Neural progenitor cell (in vitro differentiated cells): Measurements from ENCODE around the gene POU2F2. TPM values are rescaled to one million over a fixed set of nuclear protein-coding genes. Genes with fewer than 3 reads are reported as not detected.

Source experiments
- DNase-seq: peaks from one replicate; pipeline ENCODE4 v3.0.0-alpha.2; 2016; ENCODE audit warnings: low spot score
- H2AFZ ChIP-seq: fragments of 200-600 bp; sonication (generic); replicated peaks from 2 replicates; pipeline ENCODE4 v1.6.1; 2016; ENCODE audit warnings: antibody characterized with exemption
- H3F3A ChIP-seq: fragments of 200-600 bp; sonication (generic); 2 replicates; pipeline ENCODE4 v1.6.1; 2016; ENCODE audit warnings: antibody characterized with exemption, low read depth
- H3K27ac ChIP-seq: fragments of 200-600 bp; sonication (generic); 2 replicates; pipeline ENCODE4 v1.5.1; 2016; ENCODE audit warnings: mild to moderate bottlenecking
- H3K27me3 ChIP-seq: fragments of 200-600 bp; sonication (generic); 2 replicates; pipeline ENCODE4 v1.6.1; 2016; ENCODE audit warnings: mild to moderate bottlenecking, moderate library complexity
- H3K36me3 ChIP-seq: fragments of 200-600 bp; sonication (generic); 2 replicates; pipeline ENCODE4 v1.5.1; 2016
- H3K4me1 ChIP-seq: fragments of 200-600 bp; sonication (generic); 2 replicates; pipeline ENCODE4 v1.6.1; 2016; ENCODE audit warnings: mixed run types
- H3K4me2 ChIP-seq: fragments of 200-600 bp; sonication (generic); 2 replicates; pipeline ENCODE4 v1.6.1; 2016
- H3K4me3 ChIP-seq: fragments of 200-600 bp; sonication (generic); 2 replicates; pipeline ENCODE4 v1.5.1; 2016
- H3K79me2 ChIP-seq: fragments of 200-600 bp; sonication (generic); 2 replicates; pipeline ENCODE4 v1.6.1; 2016; ENCODE audit warnings: low read depth
- H3K9ac ChIP-seq: fragments of 200-600 bp; sonication (generic); 2 replicates; pipeline ENCODE4 v1.6.1; 2016
- H3K9me3 ChIP-seq: fragments of 200-600 bp; sonication (generic); 2 replicates; pipeline ENCODE4 v1.5.1; 2016; ENCODE audit warnings: low read depth
- H4K20me1 ChIP-seq: fragments of 200-600 bp; sonication (generic); 2 replicates; pipeline ENCODE4 v1.6.1; 2016; ENCODE audit warnings: low read depth
- H3K27ac Mint-ChIP-seq: 3 replicates; pipeline ENCODE4 v1.8.0; 2021; ENCODE audit warnings: mixed read lengths
- H3K27me3 Mint-ChIP-seq: 2 replicates; pipeline ENCODE4 v1.8.0; 2022; ENCODE audit warnings: low read depth, mild to moderate bottlenecking, inconsistent platforms, moderate library complexity, mixed read lengths; ENCODE audit not compliant: insufficient read depth
- H3K36me3 Mint-ChIP-seq: 3 replicates; pipeline ENCODE4 v1.8.0; 2021; ENCODE audit warnings: mixed read lengths
- H3K4me1 Mint-ChIP-seq: 3 replicates; pipeline ENCODE4 v1.8.0; 2021; ENCODE audit warnings: mixed read lengths
- H3K4me3 Mint-ChIP-seq: 3 replicates; pipeline ENCODE4 v1.8.0; 2021; ENCODE audit warnings: mild to moderate bottlenecking, moderate library complexity, mixed read lengths
- H3K9me3 Mint-ChIP-seq: 3 replicates; pipeline ENCODE4 v1.8.0; 2020; ENCODE audit warnings: mixed read lengths
- CTCF ChIP-seq: fragments of 200-600 bp; sonication (generic); IDR thresholded peaks from 2 replicates; pipeline ENCODE4 v1.5.1; 2017; ENCODE audit warnings: antibody characterized with exemption, mild to moderate bottlenecking
- EZH2 ChIP-seq: fragments of 200-600 bp; sonication (generic); IDR thresholded peaks from 2 replicates; pipeline ENCODE4 v1.6.1; 2017; ENCODE audit warnings: antibody characterized with exemption, mild to moderate bottlenecking, moderate library complexity
- EZH2phosphoT487 ChIP-seq: fragments of 200-600 bp; sonication (generic); IDR thresholded peaks from 2 replicates; pipeline ENCODE4 v1.6.1; 2017; ENCODE audit warnings: antibody characterized with exemption
- total RNA-seq: library from RNA; depleted of rRNA; stranded (reverse); fragments of >200 nt; gene quantifications from 2 replicates; pipeline ENCODE4 v1.2.3, GENCODE V29; 2015; ENCODE audit warnings: low replicate concordance

Gene POU2F2
- total RNA-seq, 1 donor from 2014 or later = 0.69 TPM

DNA sequence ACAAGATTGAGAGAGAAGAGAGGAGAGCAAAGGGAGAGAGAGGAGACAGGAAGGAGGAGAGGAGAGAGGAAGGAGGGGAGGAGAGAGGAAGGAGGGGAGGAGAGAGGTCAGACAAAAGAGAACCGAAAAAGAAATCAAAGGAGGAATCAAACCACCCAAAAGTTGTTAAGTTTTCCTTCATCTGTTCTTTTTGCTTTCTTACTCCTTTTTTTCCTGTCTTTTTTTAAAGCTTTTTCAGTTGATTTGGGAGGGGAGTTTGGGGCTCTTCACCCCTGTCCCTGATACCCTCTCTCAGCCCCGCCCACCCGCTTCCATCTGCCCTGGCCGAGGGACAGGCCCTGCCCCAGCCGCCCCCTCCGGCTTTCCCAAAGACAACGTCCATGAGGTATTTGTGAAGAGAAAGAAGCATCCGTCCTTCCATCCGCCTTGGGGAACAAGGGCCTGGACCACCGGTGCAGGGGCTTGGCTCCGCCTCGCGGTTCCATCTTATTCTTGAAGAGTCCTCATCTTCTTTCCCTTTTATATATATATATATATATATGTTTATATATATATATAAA, 43.0 kb downstream of the POU2F2 start:
- H3K4me2 ChIP-seq = no peak overlapping the region
- H3K4me3 ChIP-seq = no peak overlapping the region
- no peak overlapping the region for H3K27ac Mint-ChIP-seq
- H3K9me3 Mint-ChIP-seq = no peaks in the 10 kb centered on the region
- TF ChIP-seq EZH2 (no peak), CTCF (no peak), EZH2phosphoT487 (no peak)
- peaks cover 11% of the 10 kb centered on the region for H3K27me3 Mint-ChIP-seq
- H3K4me3 Mint-ChIP-seq = no peak overlapping the region
- H3K36me3 Mint-ChIP-seq = no peaks in the 10 kb centered on the region
- no peaks in the 10 kb centered on the region for H4K20me1 ChIP-seq
- no peaks in the 10 kb centered on the region for H3K27me3 ChIP-seq
- H3K4me1 ChIP-seq = peaks cover 5% of the 10 kb centered on the region
- no peaks in the 10 kb centered on the region for H3K9me3 ChIP-seq
- no peak for DNase-seq
- peak overlapping the region; percentile 85 for H2AFZ ChIP-seq
- no peak overlapping the region for H3K27ac ChIP-seq
- H3K4me1 Mint-ChIP-seq = peaks cover 17% of the 10 kb centered on the region
- no peaks in the 10 kb centered on the region for H3K36me3 ChIP-seq
- peaks cover 15% of the 10 kb centered on the region for H3F3A ChIP-seq
- H3K9ac ChIP-seq = no peak overlapping the region
- H3K79me2 ChIP-seq = no peaks in the 10 kb centered on the region

GRCh38 chr19:42088471-42089190, 43.6 kb downstream of the POU2F2 start:
- no peak for DNase-seq
- no peaks in the 10 kb centered on the region for H3K27me3 ChIP-seq
- H3K4me1 ChIP-seq = peaks cover 5% of the 10 kb centered on the region
- Mint-ChIP-seq H3K9me3 (no peaks in the 10 kb centered on the region), H3K4me1 (peaks cover 11% of the 10 kb centered on the region), H3K27ac (peak overlapping the region; percentile 30), H3K36me3 (peaks cover 4% of the 10 kb centered on the region), H3K27me3 (peaks cover 11% of the 10 kb centered on the region), H3K4me3 (no peak overlapping the region)
- no peak overlapping the region for H3K9ac ChIP-seq
- no peaks in the 10 kb centered on the region for H3K79me2 ChIP-seq
- TF ChIP-seq EZH2 (no peak), EZH2phosphoT487 (no peak), CTCF (no peak)
- no peaks in the 10 kb centered on the region for H4K20me1 ChIP-seq
- no peaks in the 10 kb centered on the region for H3K9me3 ChIP-seq
- no peak overlapping the region for H3K4me2 ChIP-seq
- H3K27ac ChIP-seq = no peak overlapping the region
- no peaks in the 10 kb centered on the region for H3K36me3 ChIP-seq
- peaks cover 17% of the 10 kb centered on the region for H3F3A ChIP-seq
- peak overlapping the region; percentile 85 for H2AFZ ChIP-seq
- no peak overlapping the region for H3K4me3 ChIP-seq

- Histone ChIP-seq H3K4me3 (no peak overlapping the region), H3F3A (peaks cover 21% of the 10 kb centered on the region), H3K4me1 (peaks cover 5% of the 10 kb centered on the region), H3K9ac (no peak overlapping the region), H2AFZ (no peak overlapping the region), H3K27ac (no peak overlapping the region), H3K36me3 (no peaks in the 10 kb centered on the region), H3K27me3 (no peaks in the 10 kb centered on the region), H3K9me3 (no peaks in the 10 kb centered on the region), H3K79me2 (peaks cover 5% of the 10 kb centered on the region), H3K4me2 (peak overlapping the region; percentile 22), H4K20me1 (peaks cover 9% of the 10 kb centered on the region)
- Mint-ChIP-seq H3K27ac (peak overlapping the region; percentile 60), H3K9me3 (no peaks in the 10 kb centered on the region), H3K4me3 (peak overlapping the region; percentile 41), H3K27me3 (peaks cover 5% of the 10 kb centered on the region), H3K4me1 (peaks cover 8% of the 10 kb centered on the region), H3K36me3 (peaks cover 4% of the 10 kb centered on the region)
- no peak for TF ChIP-seq CTCF
- no peak for TF ChIP-seq EZH2phosphoT487
- no peak for TF ChIP-seq EZH2
- no peak for DNase-seq
Observed at GRCh38 chr19:42086770-42087550, 45.3 kb downstream of the POU2F2 start.
